GM10248 (cell line): Measurements from ENCODE around the gene PRKCE.
"Not testable (repeated sequence)": the region's sequence is repeated elsewhere in the genome, so short reads cannot be mapped to it uniquely, and the experiment has no call there.

ENCODE experiments used
- CTCF ChIA-PET: fragments of 300-600 bp; sonication (Branson Sonifier 250); formaldehyde crosslinking; extraction: SDS; loops from one replicate; lab custom pipeline; 2021; ENCODE audit warnings: antibody characterized with exemption; lab: Yijun Ruan, JAX
- POLR2A ChIA-PET: fragments of 350-650 bp; sonication (Branson Sonifier 250); formaldehyde crosslinking; extraction: SDS; loops from one replicate; lab custom pipeline; 2020; ENCODE audit warnings: antibody characterized with exemption; lab: Yijun Ruan, JAX
- DNase-seq: peaks from one replicate; pipeline ENCODE4 v3.0.0; 2012; ENCODE audit errors: extremely low spot score
- TF ChIP-seq, protein P1 (sequence below): IDR thresholded peaks from 2 replicates; pipeline ENCODE4 v1.5.1; 2012; ENCODE audit warnings: mild to moderate bottlenecking, low read depth; ENCODE audit errors: extremely low read depth, missing control alignments, control extremely low read depth

PRKCE gene

DNA sequence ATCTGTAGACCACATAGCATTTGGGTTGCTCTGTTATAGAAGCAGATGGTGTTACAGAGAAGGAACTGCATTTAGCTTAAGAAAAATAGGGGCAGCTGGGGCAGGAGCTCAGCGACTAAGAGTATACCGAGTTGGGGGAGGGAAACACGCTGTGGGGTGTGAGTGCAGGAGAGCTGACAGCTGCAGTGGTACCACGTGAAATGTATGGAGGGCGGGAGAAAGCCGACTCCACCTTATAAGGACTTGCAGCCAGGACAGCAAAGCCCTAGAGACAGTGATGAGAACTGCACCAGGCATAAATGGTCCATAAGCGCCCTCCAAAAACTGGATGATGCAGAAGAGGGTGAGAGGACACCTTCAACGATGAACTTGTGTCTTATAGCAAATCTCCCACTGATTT is 237.6 kb downstream of the PRKCE start:
- DNase-seq, result peak; percentile 78
- TF ChIP-seq, protein P1, sequence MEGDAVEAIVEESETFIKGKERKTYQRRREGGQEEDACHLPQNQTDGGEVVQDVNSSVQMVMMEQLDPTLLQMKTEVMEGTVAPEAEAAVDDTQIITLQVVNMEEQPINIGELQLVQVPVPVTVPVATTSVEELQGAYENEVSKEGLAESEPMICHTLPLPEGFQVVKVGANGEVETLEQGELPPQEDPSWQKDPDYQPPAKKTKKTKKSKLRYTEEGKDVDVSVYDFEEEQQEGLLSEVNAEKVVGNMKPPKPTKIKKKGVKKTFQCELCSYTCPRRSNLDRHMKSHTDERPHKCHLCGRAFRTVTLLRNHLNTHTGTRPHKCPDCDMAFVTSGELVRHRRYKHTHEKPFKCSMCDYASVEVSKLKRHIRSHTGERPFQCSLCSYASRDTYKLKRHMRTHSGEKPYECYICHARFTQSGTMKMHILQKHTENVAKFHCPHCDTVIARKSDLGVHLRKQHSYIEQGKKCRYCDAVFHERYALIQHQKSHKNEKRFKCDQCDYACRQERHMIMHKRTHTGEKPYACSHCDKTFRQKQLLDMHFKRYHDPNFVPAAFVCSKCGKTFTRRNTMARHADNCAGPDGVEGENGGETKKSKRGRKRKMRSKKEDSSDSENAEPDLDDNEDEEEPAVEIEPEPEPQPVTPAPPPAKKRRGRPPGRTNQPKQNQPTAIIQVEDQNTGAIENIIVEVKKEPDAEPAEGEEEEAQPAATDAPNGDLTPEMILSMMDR, result peak; percentile 23
- CTCF ChIA-PET, result interaction anchor here (1.1 to 4.1 kb wide), 17 partner anchors 10 to 250 kb away, joined by 3 to 32 read pairs (median 5); no protein-coding TSS in a partner anchor
- POLR2A ChIA-PET, result no interaction called here

DNA sequence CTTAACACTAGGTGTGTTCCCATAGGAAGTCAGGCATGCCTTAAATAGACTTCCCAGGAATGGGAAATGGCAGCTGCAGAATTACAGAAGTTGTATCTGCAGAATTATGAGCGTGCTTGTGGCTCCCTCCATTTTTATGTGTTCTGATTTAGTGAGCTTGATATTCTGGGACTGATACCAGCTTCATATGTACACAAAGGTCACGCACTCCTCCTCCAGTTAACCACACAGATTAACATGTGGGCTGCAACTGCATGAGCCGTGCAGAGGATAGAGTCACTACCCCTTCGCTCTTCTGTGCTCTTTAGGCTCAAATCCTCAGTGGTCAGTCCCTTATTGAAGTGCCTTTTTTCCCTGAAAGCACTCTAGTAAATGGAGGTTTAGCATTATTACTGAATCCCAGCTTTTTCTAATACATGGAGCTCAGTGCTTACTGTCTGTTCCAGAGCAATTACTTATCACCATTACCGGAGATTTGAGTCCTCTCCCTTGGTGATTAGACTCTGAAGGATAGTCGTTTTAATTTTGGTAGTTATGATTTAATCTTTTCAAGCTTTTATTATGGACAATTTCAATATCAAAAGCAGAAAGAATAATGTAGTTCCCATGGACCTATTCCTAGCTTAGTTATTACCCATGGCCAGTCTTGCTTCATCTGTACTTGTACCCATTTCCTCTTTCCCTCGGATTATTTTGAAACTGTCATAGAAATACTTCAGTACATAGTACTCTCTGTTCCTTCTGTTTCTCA is 238.3 kb downstream of the PRKCE start:
- ChIA-PET CTCF (interaction anchor here (0.6 to 4.1 kb wide), 27 partner anchors 9 to 279 kb away, joined by 3 to 32 read pairs (median 4); partner anchors contain the start of gene SRBD1), POLR2A (no interaction called here)
- peak; percentile 43 for DNase-seq

DNA sequence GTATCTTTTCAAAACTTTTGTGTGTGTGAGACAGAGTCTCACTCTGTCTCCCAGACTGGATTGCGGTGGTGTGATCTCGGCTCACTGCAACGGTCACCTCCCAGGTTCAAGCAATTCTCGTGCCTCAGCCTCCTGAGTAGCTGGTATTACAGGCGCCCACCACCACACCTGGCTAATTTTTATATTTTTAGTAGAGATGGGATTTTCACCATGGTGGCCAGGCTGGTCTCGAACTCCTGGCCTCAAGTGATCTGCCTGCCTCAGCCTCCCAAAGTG is 238.8 kb downstream of the PRKCE start:
- DNase-seq, POLR2A ChIA-PET: not testable (repeated sequence)
- CTCF ChIA-PET, result interaction anchor here (0.7 to 4.0 kb wide), 20 partner anchors 9 to 248 kb away, joined by 3 to 22 read pairs (median 4); no protein-coding TSS in a partner anchor

More for the DNA sequence above, 238.3 kb downstream of the PRKCE start:
- TF ChIP-seq, protein P1, result no peak

DNA sequence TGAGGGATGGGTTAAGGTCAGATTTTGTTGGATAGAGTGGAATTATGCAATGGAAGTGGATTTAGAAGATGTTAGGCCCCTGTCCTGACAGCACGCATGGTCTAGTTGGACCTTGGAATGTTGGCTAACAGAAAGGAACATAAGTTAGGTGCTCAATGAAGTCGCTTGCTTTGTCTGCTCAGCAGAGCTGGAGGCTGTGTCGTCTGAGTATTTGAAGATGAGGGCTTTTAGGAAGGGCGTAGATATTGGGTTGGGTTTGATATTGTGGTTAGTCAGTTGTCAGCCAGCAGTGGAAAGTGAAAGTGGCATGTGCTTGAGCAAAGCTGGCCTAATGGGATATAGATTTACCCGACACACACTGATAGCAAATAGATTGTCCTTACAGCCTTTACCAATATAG is 239.3 kb downstream of the PRKCE start:
- ChIA-PET POLR2A (no interaction called here), CTCF (interaction anchor here (1.3 to 4.0 kb wide), 8 partner anchors 8 to 248 kb away, joined by 4 to 19 read pairs (median 6); no protein-coding TSS in a partner anchor)
- DNase-seq, result no peak
- TF ChIP-seq, protein P1, result no peak

DNA sequence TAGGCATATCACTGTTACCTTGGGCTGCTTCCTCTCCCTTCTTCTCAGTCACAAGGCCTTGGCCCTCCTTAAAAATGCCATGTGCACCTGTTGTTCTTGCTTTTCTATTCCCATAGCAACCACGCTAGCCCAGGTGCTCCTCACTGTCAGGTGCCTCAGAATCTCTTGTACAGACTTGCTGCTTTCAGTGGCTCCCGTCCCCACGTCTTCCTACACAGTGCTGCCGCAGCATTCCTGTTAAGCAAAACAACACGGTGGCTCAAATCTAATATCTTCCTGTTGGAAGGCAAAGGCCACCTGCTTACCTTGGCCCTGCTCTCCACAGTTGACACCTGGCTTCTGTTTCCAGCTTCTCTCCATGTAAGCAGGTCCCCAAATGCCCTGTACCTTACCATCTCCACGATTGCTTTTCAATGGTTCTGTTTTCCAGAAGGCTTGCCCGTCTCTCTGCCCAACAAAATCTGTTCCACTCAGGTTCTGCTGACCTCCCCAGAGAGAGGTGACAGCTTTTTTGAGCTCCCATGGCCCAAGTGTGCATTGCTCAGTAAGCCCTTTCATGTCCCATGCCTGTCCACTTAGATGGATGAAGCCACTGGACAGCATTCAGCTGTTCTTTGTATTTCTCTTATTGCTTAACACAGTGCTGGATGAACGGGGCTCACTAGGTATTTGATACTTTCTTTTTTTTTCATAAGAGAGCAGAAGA is 240.4 kb downstream of the PRKCE start:
- TF ChIP-seq, protein P1, result no peak
- no peak for DNase-seq
- POLR2A ChIA-PET, result no interaction called here
- CTCF ChIA-PET, result interaction anchor here (0.8 to 1.4 kb wide), 2 partner anchors 10 kb away, joined by 3 read pairs; no protein-coding TSS in a partner anchor

DNA sequence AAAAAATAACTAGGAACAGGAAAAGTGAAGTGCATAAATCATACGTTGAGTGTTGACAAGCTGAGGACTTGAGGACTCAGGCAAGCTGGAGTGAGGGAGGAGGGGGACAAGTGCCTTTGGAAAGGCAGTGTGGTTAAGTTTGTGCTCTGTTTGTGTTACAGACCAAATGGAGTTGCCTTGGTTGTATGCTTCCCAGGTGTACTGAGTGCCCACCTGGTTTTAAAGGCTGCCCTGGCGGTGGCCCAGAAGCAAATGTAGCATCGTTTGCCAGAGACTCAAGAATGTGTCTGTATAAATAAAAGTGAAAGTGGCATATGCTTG is 240.9 kb downstream of the PRKCE start:
- no peak for DNase-seq
- ChIA-PET POLR2A (no interaction called here), CTCF (interaction anchor here (0.8 to 1.4 kb wide), 2 partner anchors 10 kb away, joined by 3 read pairs; no protein-coding TSS in a partner anchor)
- TF ChIP-seq, protein P1, result no peak
